Endodermal cell (in vitro differentiated cells): ENCODE measurements around the gene JAML. TPM values are rescaled to one million over a fixed set of nuclear protein-coding genes. Genes with fewer than 3 reads are reported as not detected.

Experiments used
- DNase-seq: peaks from one replicate; pipeline ENCODE4 v3.0.0-alpha.2; 2017
- H3K27ac ChIP-seq: 2 replicates; pipeline ENCODE4 v1.5.1; 2013; ENCODE audit warnings: mild to moderate bottlenecking, low read depth, low read length, moderate library complexity
- H3K27me3 ChIP-seq: 2 replicates; pipeline ENCODE4 v1.6.1; 2013; ENCODE audit warnings: mild to moderate bottlenecking, low read length, moderate library complexity; ENCODE audit not compliant: insufficient read depth, control insufficient read depth, poor library complexity, severe bottlenecking
- H3K36me3 ChIP-seq: 2 replicates; pipeline ENCODE4 v1.7.0; 2013; ENCODE audit warnings: mild to moderate bottlenecking, low read length, moderate library complexity; ENCODE audit not compliant: control insufficient read depth, insufficient read depth
- H3K4me1 ChIP-seq: one replicate; pipeline ENCODE4 v1.7.0; 2013; ENCODE audit warnings: low read length; ENCODE audit not compliant: control insufficient read depth, insufficient read depth
- H3K4me3 ChIP-seq: 2 replicates; pipeline ENCODE4 v1.5.1; 2013; ENCODE audit warnings: mild to moderate bottlenecking, low read length, moderate library complexity
- H3K9ac ChIP-seq: 2 replicates; pipeline ENCODE4 v1.6.1; 2013; ENCODE audit warnings: mild to moderate bottlenecking, low read length, moderate library complexity; ENCODE audit not compliant: poor library complexity, severe bottlenecking; ENCODE audit errors: extremely low read depth
- H3K9me3 ChIP-seq: 2 replicates; pipeline ENCODE4 v1.6.1; 2013; ENCODE audit warnings: mild to moderate bottlenecking, low read length, moderate library complexity; ENCODE audit not compliant: control insufficient read depth
- H3K27ac Mint-ChIP-seq: 2 replicates; pipeline ENCODE4 v1.8.0; 2020; ENCODE audit warnings: mixed read lengths
- H3K27me3 Mint-ChIP-seq: 2 replicates; pipeline ENCODE4 v1.8.0; 2021; ENCODE audit warnings: mild to moderate bottlenecking, mixed read lengths; ENCODE audit not compliant: insufficient read depth
- H3K36me3 Mint-ChIP-seq: 2 replicates; pipeline ENCODE4 v1.8.0; 2020; ENCODE audit warnings: low read depth, mixed read lengths
- H3K4me1 Mint-ChIP-seq: 2 replicates; pipeline ENCODE4 v1.8.0; 2020; ENCODE audit warnings: mixed read lengths
- H3K4me3 Mint-ChIP-seq: 2 replicates; pipeline ENCODE4 v1.8.0; 2020; ENCODE audit warnings: mild to moderate bottlenecking, moderate library complexity, mixed read lengths
- H3K9me3 Mint-ChIP-seq: 2 replicates; pipeline ENCODE4 v1.8.0; 2020; ENCODE audit warnings: mild to moderate bottlenecking, mixed read lengths
- CTCF ChIP-seq: fragments of 200-600 bp; sonication (generic); conservative IDR thresholded peaks from 2 replicates; pipeline ENCODE4 v1.5.0; 2021; ENCODE audit warnings: antibody characterized with exemption, mild to moderate bottlenecking
- WGBS, 2 experiments: methylation state at CpG; one replicate each; pipeline versions ENCODE4 v1.1.5 to v1.1.7; 2013; ENCODE audit warnings: missing lambda C conversion rate in 2 of 2, mixed read lengths in 1 of 2; ENCODE audit not compliant: insufficient coverage in 1 of 2, insufficient read length in 1 of 2; 5-methylcytosine and 5-hydroxymethylcytosine counted together
- total RNA-seq, 2 donors: library from RNA; stranded (reverse); fragmentation: NEBNext Ultra II Directional in 1 of 2; extraction: Animal tissue kit (Norgen Biotek cat#: 25700) in 1 of 2; gene quantifications; 2 replicates in 1 of 2; 3 replicates in 1 of 2; pipeline ENCODE4 v1.2.1, GENCODE V29; 2021

Gene JAML
- total RNA-seq, 2 donors from 2014 or later = 0.40 to 0.55 TPM

GRCh38 chr11:118148240-118148639 is 76.6 kb downstream of the JAML start:
- Mint-ChIP-seq H3K4me1 (peaks cover 8% of the 10 kb centered on the region), H3K27me3 (peaks cover 91% of the 10 kb centered on the region)
- H3K27me3 ChIP-seq = peaks cover 94% of the 10 kb centered on the region

DNA sequence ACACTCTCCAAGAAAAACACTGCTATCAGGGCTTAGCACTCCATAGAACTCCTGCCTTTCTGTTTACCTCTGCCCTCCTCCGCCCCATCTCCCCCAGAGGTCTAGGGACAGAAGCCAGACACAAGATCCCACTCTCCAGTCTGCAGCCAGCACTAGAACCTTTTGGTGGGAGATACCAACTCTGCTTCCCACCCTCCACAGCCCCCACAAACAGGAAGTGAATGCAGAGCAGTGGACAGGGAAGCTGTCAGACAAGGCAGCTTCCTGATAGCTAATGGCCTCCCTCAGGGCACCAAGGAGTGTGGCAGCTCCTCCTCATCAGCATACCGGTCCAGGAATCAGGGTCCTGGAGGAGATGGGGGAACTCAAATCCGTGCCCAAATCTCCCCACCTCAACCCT is 77.3 kb downstream of the JAML start:
- DNase-seq = no peak
- WGBS, 2 experiments = 61 to 75% methylated on average over 1 to 3 of the region's 3 CpGs
- H3K9me3 Mint-ChIP-seq = no peaks in the 10 kb centered on the region
- H3K9me3 ChIP-seq = no peaks in the 10 kb centered on the region
- no peak overlapping the region for H3K27ac Mint-ChIP-seq
- H3K27ac ChIP-seq = no peak overlapping the region
- H3K36me3 Mint-ChIP-seq = no peaks in the 10 kb centered on the region
- no peaks in the 10 kb centered on the region for H3K4me1 ChIP-seq
- H3K36me3 ChIP-seq = no peaks in the 10 kb centered on the region
- H3K27me3 Mint-ChIP-seq = peaks cover 92% of the 10 kb centered on the region
- H3K4me3 ChIP-seq = no peak overlapping the region
- H3K4me3 Mint-ChIP-seq = no peak overlapping the region
- peaks cover 94% of the 10 kb centered on the region for H3K27me3 ChIP-seq
- TF ChIP-seq CTCF = no peak
- H3K4me1 Mint-ChIP-seq = peaks cover 8% of the 10 kb centered on the region
- no peak overlapping the region for H3K9ac ChIP-seq

More at GRCh38 chr11:118148240-118148639, 76.6 kb downstream of the JAML start:
- no peak overlapping the region for H3K27ac Mint-ChIP-seq
- no peak overlapping the region for H3K4me3 ChIP-seq
- no peak for TF ChIP-seq CTCF
- no peak overlapping the region for H3K4me3 Mint-ChIP-seq
- no peaks in the 10 kb centered on the region for H3K9me3 ChIP-seq
- no peak overlapping the region for H3K9ac ChIP-seq
- H3K36me3 ChIP-seq = no peaks in the 10 kb centered on the region
- DNase-seq = no peak
- 89 to 94% methylated on average over 7 to 8 of the region's 8 CpGs for WGBS, 2 experiments
- no peaks in the 10 kb centered on the region for H3K36me3 Mint-ChIP-seq
- no peaks in the 10 kb centered on the region for H3K4me1 ChIP-seq
- H3K27ac ChIP-seq = no peak overlapping the region
- no peaks in the 10 kb centered on the region for H3K9me3 Mint-ChIP-seq

DNA sequence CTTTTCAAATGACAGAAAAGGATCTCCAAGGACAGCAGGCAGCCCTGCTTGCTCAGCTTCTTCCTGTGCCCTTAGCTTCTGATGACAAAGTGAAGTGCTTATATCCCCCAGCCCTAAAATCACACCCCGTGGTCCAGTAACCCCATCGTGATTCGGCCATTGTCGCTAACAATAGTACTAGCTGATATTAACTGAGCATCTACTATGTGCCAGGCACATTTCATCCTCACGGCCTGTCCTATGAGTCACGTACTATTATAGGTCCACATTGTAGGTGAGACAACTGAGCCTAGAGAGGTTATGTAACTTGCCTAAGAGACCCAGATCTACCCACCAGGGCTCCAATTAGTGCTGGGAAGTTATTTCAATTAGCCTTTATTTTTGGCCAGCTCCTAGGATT is 78.3 kb downstream of the JAML start:
- peaks cover 84% of the 10 kb centered on the region for H3K27me3 ChIP-seq

More for the DNA sequence above, 78.3 kb downstream of the JAML start:
- Histone ChIP-seq H3K9ac (no peak overlapping the region), H3K4me3 (no peak overlapping the region), H3K4me1 (no peaks in the 10 kb centered on the region), H3K27ac (no peak overlapping the region), H3K9me3 (no peaks in the 10 kb centered on the region), H3K36me3 (no peaks in the 10 kb centered on the region)
- peaks cover 8% of the 10 kb centered on the region for H3K4me1 Mint-ChIP-seq
- no peak for DNase-seq
- 81 to 92% methylated on average over 6 of the region's 6 CpGs for WGBS, 2 experiments
- H3K27ac Mint-ChIP-seq = no peak overlapping the region
- peaks cover 92% of the 10 kb centered on the region for H3K27me3 Mint-ChIP-seq
- no peak for TF ChIP-seq CTCF
- H3K36me3 Mint-ChIP-seq = no peaks in the 10 kb centered on the region
- H3K4me3 Mint-ChIP-seq = peak overlapping the region; percentile 63
- H3K9me3 Mint-ChIP-seq = no peaks in the 10 kb centered on the region
